Suppressor macrophage treated with lipopolysaccharide for 4 hours (primary cell): ENCODE measurements around the gene CSHL1.
"Not testable (repeated sequence)": the region's sequence is repeated elsewhere in the genome, so short reads cannot be mapped to it uniquely, and the experiment has no call there.

Source experiments
- DNase-seq: peaks from one replicate; pipeline ENCODE4 v3.0.0-alpha.2; 2020

CSHL1 gene

DNA sequence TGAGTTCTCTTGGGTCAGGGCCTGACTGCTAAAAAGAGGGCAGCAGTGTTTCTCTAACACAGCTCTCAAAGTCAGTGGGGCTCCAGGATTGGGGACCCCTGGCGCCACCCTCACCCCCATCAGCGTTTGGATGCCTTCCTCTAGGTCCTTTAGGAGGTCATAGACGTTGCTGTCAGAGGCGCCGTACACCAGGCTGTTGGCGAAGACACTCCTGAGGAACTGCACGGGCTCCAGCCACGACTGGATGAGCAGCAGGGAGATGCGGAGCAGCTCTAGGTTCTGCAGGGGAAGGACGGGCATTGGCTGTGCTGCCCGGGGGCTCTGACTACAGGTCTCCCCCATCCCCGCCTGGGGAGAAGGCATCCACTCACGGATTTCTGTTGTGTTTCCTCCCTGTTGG, 6.6 kb upstream of the CSHL1 start:
- DNase-seq: no peak

DNA sequence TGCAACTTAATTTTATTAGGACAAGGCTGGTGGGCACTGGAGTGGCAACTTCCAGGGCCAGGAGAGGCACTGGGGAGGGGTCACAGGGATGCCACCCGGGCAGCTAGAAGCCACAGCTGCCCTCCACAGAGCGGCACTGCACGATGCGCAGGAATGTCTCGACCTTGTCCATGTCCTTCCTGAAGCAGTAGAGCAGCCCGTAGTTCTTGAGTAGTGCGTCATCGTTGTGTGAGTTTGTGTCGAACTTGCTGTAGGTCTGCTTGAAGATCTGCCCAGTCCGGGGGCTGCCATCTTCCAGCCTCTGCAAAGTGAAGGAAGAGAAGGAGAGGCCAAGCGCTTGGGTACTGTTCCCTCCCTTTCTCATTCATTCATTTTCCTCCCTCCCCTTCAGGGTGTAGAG, 6.1 kb upstream of the CSHL1 start:
- not testable (repeated sequence) for DNase-seq

DNA sequence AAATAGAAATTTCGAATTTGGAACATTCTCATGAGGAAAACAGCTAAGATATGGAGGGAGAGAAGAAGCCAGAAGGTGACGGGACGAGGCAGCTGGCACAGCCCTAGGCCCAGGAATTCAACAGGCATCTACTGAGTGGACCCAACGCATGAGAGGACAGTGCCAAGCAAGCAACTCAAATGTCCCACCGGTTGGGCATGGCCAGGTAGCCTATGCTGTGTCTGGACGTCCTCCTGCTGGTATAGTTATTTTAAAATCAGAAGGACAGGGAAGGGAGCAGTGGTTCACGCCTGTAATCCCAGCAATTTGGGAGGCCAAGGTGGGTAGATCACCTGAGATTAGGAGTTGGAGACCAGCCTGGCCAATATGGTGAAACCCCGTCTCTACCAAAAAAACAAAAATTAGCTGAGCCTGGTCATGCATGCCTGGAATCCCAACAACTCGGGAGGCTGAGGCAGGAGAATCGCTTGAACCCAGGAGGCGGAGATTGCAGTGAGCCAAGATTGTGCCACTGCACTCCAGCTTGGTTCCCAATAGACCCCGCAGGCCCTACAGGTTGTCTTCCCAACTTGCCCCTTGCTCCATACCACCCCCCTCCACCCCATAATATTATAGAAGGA, 5.6 kb upstream of the CSHL1 start:
- no peak for DNase-seq

DNA sequence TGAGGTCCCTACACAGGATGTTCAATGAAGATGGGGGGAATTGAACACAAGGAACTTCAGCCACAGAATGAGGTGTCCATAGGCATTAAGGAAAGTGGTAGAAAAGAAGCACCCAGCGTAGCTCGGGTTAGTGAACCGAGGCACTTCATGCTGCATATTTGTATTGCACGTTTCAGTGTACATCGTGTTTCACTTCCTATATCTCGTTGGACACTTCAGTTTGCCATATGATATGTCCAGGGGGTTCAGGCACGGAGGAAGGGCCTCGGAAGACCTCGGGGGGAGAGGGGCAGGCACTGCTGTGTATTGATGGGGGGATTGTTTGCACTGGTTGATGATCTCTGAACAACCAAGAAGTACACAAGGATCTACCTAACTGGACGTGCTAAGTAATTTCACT, 4.7 kb upstream of the CSHL1 start:
- DNase-seq: not testable (repeated sequence)

DNA sequence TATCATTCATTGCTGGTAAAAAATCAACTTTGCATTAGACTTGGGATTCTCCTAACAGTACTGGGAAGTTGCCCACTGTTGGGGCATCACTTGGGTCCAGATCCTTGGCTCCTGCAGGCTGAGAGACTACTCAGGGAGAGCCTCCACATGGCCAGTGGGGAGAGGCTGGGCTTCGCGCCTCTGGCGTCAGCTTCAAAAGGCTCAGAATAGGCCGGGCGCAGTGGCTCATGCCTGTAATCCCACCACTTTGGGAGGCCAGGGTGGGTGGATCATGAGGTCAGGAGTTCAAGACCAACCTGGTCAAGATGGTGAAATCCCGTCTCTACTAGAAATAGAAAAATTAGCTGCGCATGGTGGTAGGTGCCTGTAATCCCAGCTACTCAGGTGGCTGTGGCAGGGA, 3.4 kb upstream of the CSHL1 start:
- no peak for DNase-seq

DNA sequence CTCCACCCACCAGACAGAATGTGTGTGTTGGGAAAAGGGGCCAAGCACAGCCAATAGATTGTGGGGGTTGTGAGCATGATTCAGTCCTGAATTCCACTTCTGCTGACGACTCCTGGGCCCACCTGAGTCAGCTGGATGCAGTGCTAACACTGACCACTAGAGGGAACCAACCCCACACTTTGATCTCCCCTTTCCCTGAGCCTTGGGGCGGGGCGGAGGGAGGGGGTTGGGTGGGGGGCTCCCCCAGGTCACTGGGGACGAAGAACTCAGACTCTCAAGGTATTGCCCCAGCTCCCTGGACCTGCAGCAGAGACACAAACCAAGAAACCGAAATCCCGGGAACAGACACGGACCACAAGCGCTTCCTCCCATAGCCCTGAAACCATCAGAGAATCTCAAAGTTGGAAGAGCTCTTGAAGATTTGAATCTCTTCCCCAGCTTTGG, 621 bp upstream of the CSHL1 start:
- peak; percentile 44 for DNase-seq

DNA sequence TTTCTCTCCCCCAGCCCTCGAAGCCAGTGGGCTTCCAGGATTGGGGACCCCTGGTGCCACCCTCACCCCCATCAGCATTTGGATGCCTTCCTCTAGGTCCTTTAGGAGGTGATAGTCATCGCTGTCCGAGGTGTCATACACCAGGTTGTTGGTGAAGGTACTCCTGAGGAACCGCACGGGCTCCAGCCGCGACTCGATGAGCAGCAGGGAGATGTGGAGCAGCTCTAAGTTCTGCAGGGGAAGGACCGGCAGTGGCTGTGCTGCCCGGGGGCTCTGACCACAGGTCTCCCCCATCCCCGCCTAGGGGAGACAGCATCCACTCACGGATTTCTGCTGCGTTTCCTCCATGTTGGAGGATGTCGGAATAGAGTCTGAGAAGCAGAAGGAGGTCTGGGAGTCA, 962 bp downstream of the CSHL1 start:
- no peak for DNase-seq

DNA sequence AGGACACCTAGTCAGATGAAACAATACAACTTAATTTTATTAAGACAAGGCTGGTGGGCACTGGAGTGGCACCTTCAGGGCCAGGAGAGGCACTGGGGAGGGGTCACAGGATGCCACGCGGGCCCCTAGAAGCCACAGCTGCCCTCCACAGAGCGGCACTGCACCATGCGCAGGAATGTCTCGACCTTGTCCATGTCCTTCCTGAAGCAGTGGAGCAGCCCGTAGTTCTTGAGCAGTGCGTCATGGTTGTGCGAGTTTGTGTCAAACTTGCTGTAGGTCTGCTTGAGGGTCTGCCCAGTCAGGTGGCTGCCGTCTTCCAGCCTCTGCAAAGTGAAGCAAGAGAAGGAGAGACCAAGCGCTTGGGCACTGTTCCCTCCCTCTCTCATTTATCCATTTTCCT, 1.5 kb downstream of the CSHL1 start:
- not testable (repeated sequence) for DNase-seq

DNA sequence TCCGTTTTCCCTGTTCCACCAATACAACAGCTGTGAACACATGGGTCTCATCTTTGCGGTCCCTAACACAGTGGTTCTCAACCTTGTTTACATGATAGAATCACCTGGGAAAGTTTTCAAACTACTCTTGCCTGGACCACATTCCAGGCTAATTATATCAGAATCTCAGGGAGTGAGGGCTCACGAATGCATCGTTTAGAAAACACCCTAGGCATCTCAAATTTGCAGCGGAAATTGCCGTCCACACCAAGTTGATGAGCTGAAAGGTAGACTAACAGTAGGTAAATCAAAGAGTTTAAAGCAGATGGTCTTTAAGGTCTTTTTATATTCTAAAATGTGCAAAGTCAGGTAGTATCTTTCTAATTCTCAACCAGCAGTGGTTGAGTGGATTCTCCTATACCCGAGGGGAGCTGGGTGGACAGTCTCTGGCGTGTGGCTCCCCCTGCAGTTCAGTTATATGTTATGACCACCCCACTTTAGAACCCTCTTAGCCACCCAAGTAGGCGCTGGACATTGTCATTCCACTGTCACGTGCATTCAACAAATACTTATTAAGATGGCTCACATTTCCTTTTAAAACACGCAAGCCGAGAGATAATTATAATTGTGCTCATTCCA, 3.8 kb downstream of the CSHL1 start:
- peak; percentile 19 for DNase-seq

DNA sequence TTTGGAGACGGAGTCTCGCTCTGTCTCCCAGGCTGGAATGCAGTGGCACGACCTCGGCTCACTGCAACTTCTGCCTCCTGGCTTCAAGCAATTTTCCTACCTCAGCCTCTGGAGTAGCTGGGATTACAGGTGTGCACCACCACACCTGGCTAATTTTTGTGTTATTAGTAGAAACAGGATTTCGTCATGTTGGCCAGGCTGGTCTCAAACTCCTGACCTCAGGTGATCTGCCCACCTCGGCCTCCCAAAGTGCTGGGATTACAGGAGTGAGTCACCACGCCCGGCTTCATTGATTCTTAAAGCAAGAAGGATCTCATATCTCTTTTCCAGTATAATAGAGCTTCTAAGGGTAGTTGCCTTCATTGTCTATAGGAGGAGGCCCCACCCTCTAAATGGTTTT, 6.3 kb downstream of the CSHL1 start:
- not testable (repeated sequence) for DNase-seq

DNA sequence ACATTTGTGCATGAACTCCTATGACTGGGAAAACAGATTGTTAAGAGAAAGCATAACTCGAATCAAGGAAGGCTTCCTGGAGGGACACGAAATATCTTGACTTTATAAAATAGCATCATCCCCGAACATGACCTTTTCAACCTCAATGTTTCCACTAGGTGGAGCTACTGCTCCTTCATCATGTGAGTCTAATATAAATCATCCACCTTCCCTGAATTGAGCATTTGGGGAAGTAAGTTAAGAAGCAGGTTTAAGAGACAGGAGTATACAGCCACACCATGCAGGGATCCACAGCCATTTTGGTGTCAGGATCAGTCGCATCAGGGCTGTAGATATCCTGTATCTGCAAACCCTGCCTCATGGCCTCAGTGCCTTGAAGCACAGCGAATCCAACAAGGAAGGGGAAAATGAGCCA, 7.3 kb downstream of the CSHL1 start:
- DNase-seq: peak; percentile 19

DNA sequence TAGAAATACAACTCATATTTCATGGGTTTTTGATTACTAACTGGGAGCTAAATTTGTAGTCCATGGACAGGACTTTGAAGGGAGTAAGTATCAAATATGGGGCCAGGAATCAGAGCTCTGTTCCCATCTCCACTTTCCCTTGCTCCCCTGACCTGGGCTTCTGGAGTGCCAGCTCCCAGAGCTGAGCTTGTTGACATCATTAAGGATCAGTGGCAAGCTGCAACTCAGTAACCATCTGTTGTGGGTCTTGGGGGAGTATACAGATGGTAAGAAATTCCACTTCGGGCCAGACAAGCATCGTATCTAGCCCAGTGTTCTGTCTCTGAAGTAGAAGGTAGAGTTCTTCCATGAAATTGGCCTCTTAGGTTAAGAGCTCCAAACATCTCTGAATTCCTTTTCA, 9.1 kb downstream of the CSHL1 start:
- not testable (repeated sequence) for DNase-seq

DNA sequence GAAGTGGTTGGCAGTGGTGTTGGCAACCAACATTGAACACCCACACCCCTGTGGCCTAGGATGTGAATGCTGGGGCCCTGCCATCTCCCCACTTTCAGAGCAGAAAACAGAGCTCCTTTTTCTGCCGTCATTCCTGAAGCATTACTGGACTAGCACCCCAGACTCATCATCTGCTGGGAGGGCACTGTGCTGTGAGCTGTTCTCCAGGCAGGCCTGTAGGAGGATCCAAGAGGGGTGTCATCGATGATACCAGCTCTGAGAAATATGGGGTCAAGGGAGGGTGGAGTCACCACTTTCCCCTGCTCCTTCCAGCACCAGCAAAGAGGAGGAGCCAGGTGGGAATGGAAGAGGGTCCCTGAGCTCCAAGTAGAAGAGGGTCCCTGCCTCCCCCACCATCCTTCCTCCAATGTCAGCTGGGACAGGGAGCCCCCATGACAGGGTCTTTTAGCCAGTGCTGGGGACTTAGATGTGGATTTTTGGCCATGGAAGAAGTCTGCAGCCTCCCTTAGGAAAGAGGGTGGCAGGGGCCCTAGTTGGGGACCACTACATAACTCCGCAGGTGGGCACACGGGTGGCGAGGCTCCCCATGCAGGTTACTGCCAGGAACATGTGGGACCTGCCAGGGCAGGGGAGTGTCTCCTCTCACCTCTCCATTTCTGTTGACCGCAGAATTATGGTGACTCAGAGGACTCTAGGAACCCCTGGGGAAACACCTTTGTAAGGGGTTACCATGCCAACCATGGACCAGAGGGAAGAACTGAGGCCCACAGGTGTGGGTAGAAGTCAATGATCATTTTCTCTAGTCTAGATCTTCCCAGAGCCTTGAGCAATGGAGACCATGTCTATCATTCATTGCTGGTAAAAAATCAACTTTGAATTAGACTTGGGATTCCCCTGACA, 11.9 kb downstream of the CSHL1 start:
- DNase-seq: not testable (repeated sequence)

DNA sequence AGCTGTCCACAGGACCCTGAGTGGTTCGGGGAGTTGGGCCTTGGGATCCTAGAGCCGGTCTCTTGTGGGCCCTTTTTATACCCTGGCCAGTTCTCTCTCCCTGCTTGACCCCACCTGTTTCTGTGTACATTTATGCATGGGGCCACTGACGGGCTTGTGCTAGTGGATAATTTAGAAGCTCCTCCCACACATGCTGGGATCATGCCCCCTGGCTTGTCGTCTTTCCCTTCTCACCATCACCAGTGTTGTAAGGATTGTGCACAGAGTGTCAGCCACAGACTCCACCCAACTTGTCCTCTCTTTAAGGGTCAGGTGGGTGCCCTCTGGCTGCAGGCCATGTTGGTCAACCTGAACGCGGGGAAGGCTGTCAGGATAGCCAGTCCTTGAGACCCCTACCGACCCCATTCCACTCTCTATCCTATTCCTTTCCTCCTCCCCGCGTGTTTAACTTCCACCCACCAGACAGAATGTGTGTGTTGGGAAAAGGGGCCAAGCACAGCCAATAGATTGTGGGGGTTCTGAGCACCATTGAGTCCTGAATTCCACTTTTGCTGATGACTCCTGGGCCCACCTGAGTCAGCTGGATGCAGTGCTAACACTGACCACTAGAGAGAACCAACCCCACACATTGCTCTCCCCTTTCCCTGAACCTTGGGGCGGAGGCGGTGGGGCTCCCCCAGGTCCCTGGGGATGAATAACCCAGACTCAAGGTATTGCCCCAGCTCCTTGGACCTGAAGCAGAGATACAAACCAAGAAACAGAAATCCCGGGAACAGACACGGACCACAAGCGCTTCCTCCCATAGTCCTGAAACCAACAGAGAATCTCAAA, 14.3 kb downstream of the CSHL1 start, which contains the start of gene CSH1:
CSH1 (minus strand) TSS at position 51 of the 831 bp plus-strand sequence. CDS start 63 bp downstream, outside the sequence.
- DNase-seq: not testable (repeated sequence)

DNA sequence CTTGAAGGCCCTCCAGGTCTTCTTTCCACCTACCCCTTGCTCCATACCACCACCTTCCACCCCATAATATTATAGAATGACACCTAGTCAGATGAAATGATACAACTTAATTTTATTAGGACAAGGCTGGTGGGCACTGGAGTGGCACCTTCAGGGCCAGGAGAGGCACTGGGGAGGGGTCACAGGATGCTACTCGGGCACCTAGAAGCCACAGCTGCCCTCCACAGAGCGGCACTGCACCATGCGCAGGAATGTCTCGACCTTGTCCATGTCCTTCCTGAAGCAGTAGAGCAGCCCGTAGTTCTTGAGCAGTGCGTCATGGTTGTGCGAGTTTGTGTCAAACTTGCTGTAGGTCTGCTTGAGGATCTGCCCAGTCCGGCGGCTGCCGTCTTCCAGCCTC, 16.2 kb downstream of the CSHL1 start:
- not testable (repeated sequence) for DNase-seq

DNA sequence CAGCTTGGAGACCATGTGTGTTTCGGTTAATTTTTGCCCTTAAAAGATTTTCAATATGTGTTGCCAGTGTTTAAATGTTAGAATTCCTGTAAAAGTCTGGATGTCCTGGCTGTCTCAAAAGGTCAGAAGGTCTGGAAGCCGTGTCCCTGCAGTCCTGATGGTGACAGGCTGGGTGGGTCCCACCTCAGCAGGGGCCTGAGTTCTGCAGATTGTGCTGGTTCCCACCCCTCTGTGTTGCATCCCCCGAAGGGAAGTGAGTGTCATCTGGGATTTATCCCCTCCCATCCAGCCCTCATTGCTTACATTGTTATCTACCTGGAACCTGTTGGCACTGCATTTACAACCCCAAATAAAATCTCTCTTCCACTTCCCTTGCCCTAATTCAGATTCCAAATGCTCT, 17.0 kb downstream of the CSHL1 start:
- DNase-seq: not testable (repeated sequence)

DNA sequence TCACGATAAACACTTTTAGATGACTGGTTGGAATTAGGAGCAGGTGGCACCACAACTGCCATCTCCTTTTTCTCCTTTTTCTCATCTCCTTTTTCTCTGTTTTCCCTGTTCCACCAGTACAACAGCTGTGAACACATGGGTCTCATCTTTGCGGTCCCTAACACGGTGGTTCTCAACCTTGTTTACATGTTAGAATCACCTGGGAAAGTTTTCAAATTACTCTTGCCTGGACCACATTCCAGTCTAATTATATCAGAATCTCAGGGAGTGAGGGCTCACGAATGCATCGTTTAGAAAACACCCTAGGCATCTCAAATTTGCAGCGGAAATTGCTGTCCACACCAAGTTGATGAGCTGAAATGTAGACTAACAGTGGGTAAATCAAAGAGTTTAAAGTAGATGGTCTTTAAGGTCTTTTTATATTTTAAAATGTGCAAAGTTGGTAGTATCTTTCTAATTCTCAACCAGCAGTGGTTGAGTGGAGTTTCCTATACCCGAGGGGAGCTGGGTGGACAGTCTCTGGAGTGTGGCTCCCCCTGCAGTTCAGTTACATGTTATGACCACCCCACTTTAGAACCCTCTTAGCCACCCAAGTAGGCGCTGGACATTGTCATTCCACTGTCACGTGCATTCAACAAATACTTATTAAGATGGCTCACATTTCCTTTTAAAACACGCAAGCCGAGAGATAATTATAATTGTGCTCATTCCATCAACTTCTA, 18.6 kb downstream of the CSHL1 start:
- not testable (repeated sequence) for DNase-seq

DNA sequence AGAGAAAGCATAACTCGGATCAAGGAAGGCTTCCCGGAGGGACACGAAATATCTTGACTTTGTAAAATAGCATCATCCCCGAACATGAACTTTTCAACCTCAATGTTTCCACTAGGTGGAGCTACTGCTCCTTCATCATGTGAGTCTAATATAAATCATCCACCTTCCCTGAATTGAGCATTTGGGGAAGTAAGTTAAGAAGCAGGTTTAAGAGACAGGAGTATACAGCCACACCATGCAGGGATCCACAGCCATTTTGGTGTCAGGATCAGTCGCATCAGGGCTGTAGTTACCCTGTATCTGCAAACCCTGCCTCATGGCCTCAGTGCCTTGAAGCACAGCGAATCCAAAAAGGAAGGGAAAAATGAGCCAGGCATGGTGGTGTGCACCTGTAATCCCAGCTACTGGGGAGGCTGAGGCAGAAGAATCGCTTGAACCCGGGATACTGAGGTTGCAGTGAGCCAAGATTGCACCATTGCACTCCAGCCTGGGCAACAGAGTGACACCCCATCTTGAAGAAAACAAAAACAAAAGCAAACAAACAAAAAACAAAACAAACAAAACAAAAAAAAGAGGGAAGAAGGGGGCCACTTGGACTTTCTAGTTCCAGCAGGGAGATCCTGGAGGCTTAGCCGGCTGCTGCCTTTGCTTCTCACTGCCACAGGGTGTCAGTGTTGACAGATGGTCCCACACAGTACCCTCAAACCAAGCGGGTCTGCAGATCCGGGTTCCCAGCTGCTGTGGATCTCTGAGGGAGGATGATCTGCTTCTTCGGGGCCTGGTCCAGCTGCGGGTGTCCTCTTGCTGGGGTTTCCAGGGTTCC, 21.8 kb downstream of the CSHL1 start:
- peak; percentile 39 for DNase-seq

DNA sequence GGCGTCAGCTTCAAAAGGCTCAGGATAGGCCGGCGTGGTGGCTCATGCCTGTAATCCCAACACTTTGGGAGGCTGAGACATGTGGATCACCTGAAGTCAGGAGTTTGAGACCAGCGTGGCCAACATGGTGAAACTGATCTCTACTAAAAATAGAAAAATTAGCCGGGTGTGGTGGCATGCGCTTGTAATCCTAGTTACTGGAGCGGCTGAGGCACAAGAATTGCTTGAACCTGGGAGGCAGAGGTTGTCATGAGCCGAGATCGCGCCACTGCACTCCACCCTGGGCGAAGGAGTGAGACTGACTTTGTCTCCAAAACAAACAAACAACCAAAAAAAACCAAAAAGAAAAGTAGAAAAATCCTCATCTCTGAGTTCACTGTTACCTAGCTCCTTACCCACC, 25.9 kb downstream of the CSHL1 start:
- DNase-seq: not testable (repeated sequence)

DNA sequence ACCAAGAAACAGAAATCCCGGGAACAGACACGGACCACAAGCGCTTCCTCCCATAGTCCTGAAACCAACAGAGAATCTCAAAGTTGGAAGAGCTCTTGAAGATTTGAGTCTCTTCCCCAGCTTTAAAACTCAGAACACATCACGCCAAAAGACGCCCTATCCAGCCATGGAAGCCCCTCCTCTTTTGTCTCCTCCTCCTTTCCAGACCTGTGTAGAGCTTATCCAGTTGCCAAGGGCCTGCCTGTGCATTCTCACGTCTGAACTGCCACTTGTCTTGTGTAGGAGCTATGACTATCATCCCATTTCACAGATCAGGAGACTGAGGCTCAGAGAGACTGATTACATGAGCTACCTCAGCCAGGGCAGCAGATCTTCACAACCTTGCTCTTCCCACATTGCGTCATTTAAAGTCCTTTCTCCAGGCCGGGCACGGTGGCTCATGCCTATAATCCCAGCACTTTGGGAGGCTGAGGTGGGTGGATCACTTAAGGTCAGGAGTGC, 28.4 kb downstream of the CSHL1 start:
- not testable (repeated sequence) for DNase-seq
